Adipocyte (in vitro differentiated cells): Measurements from ENCODE around the gene ZFAND4.
A peak's percentile ranks its signal among the peaks of the same experiment; 100 is the strongest.
"Not testable (repeated sequence)": the region's sequence is repeated elsewhere in the genome, so short reads cannot be mapped to it uniquely, and the experiment has no call there.

Source experiments
- DNase-seq: peaks from one replicate; pipeline ENCODE4 v3.0.0-alpha.2; 2015; ENCODE audit warnings: low read depth
- H3K27me3 ChIP-seq: replicated peaks from 2 replicates; pipeline ENCODE4 v1.7.0; 2013; ENCODE audit warnings: mild to moderate bottlenecking, low read length, moderate library complexity; ENCODE audit not compliant: control insufficient read depth, insufficient read depth
- H3K36me3 ChIP-seq: 2 replicates; pipeline ENCODE4 v1.7.0; 2013; ENCODE audit warnings: low read length, mild to moderate bottlenecking, moderate library complexity; ENCODE audit not compliant: control insufficient read depth, insufficient read depth, severe bottlenecking
- H3K4me1 ChIP-seq: 2 replicates; pipeline ENCODE4 v1.7.0; 2013; ENCODE audit warnings: mild to moderate bottlenecking, low read length, moderate library complexity; ENCODE audit not compliant: control insufficient read depth, insufficient read depth
- H3K4me3 ChIP-seq: 2 replicates; pipeline ENCODE4 v1.7.0; 2013; ENCODE audit warnings: mild to moderate bottlenecking, low read length, moderate library complexity
- H3K9ac ChIP-seq: 2 replicates; pipeline ENCODE4 v1.7.0; 2013; ENCODE audit warnings: mild to moderate bottlenecking, low read length, moderate library complexity
- H3K9me3 ChIP-seq: 2 replicates; pipeline ENCODE4 v1.7.0; 2013; ENCODE audit warnings: mild to moderate bottlenecking, low read length, moderate library complexity; ENCODE audit not compliant: control insufficient read depth

The ZFAND4 gene

GRCh38 chr10:45586028-45586824 lies 86.3 kb downstream of the ZFAND4 start:
- H3K4me1 ChIP-seq, result peaks cover 5% of the 10 kb centered on the region
- no peak overlapping the region for H3K4me3 ChIP-seq
- peaks cover 7% of the 10 kb centered on the region for H3K9me3 ChIP-seq
- H3K27me3 ChIP-seq, result no peaks in the 10 kb centered on the region
- H3K36me3 ChIP-seq, result no peaks in the 10 kb centered on the region
- DNase-seq, result no peak
- no peak overlapping the region for H3K9ac ChIP-seq

- no peak for DNase-seq
- Histone ChIP-seq H3K9me3 (peaks cover 7% of the 10 kb centered on the region), H3K9ac (no peak overlapping the region), H3K36me3 (no peaks in the 10 kb centered on the region), H3K4me3 (no peak overlapping the region), H3K27me3 (no peaks in the 10 kb centered on the region), H3K4me1 (peaks cover 6% of the 10 kb centered on the region)
These were observed 87.4 kb downstream of the ZFAND4 start for GRCh38 chr10:45585131-45585530.

- DNase-seq, result no peak
- H3K36me3 ChIP-seq, result no peaks in the 10 kb centered on the region
- H3K9me3 ChIP-seq, result peaks cover 3% of the 10 kb centered on the region
- H3K4me3 ChIP-seq, result no peak overlapping the region
- H3K27me3 ChIP-seq, result no peaks in the 10 kb centered on the region
- H3K9ac ChIP-seq, result no peak overlapping the region
- H3K4me1 ChIP-seq, result peaks cover 6% of the 10 kb centered on the region
These were observed 90.2 kb downstream of the ZFAND4 start for GRCh38 chr10:45582386-45582781.

- no peaks in the 10 kb centered on the region for H3K27me3 ChIP-seq
- peak; percentile 15 for DNase-seq
- peaks cover 3% of the 10 kb centered on the region for H3K9me3 ChIP-seq
- H3K9ac ChIP-seq, result no peak overlapping the region
- peaks cover 6% of the 10 kb centered on the region for H3K4me1 ChIP-seq
- no peak overlapping the region for H3K4me3 ChIP-seq
- H3K36me3 ChIP-seq, result no peaks in the 10 kb centered on the region
These were observed 90.8 kb downstream of the ZFAND4 start for GRCh38 chr10:45581582-45582385.

GRCh38 chr10:45581216-45581549 lies 91.4 kb downstream of the ZFAND4 start:
- no peaks in the 10 kb centered on the region for H3K27me3 ChIP-seq
- H3K4me1 ChIP-seq, result peaks cover 6% of the 10 kb centered on the region
- no peak overlapping the region for H3K9ac ChIP-seq
- DNase-seq, result no peak
- no peaks in the 10 kb centered on the region for H3K36me3 ChIP-seq
- H3K9me3 ChIP-seq, result peaks cover 3% of the 10 kb centered on the region
- H3K4me3 ChIP-seq, result no peak overlapping the region

GRCh38 chr10:45580371-45581215 lies 92.0 kb downstream of the ZFAND4 start:
- peaks cover 6% of the 10 kb centered on the region for H3K4me1 ChIP-seq
- no peaks in the 10 kb centered on the region for H3K27me3 ChIP-seq
- H3K36me3 ChIP-seq, result no peaks in the 10 kb centered on the region
- no peak overlapping the region for H3K9ac ChIP-seq
- no peak for DNase-seq
- peaks cover 3% of the 10 kb centered on the region for H3K9me3 ChIP-seq
- H3K4me3 ChIP-seq, result no peak overlapping the region

- peaks cover 6% of the 10 kb centered on the region for H3K4me1 ChIP-seq
- no peak overlapping the region for H3K9ac ChIP-seq
- no peaks in the 10 kb centered on the region for H3K36me3 ChIP-seq
- no peaks in the 10 kb centered on the region for H3K9me3 ChIP-seq
- no peak overlapping the region for H3K4me3 ChIP-seq
- no peak for DNase-seq
- H3K27me3 ChIP-seq, result no peaks in the 10 kb centered on the region
These were observed 94.1 kb downstream of the ZFAND4 start for GRCh38 chr10:45578384-45578971.

- no peak overlapping the region for H3K9ac ChIP-seq
- no peak overlapping the region for H3K4me3 ChIP-seq
- no peaks in the 10 kb centered on the region for H3K36me3 ChIP-seq
- DNase-seq, result no peak
- no peaks in the 10 kb centered on the region for H3K9me3 ChIP-seq
- H3K4me1 ChIP-seq, result no peaks in the 10 kb centered on the region
- no peaks in the 10 kb centered on the region for H3K27me3 ChIP-seq
These were observed 96.5 kb downstream of the ZFAND4 start for GRCh38 chr10:45575966-45576597.

- not testable (repeated sequence) for H3K9ac ChIP-seq, H3K36me3 ChIP-seq, H3K27me3 ChIP-seq, H3K9me3 ChIP-seq, H3K4me3 ChIP-seq, DNase-seq, H3K4me1 ChIP-seq
These were observed 97.4 kb downstream of the ZFAND4 start for GRCh38 chr10:45575032-45575761.

GRCh38 chr10:45569471-45569870 lies 103.1 kb downstream of the ZFAND4 start:
- no peaks in the 10 kb centered on the region for H3K4me1 ChIP-seq
- no peak overlapping the region for H3K4me3 ChIP-seq
- no peak for DNase-seq
- H3K36me3 ChIP-seq, result no peaks in the 10 kb centered on the region
- no peaks in the 10 kb centered on the region for H3K27me3 ChIP-seq
- H3K9me3 ChIP-seq, result no peaks in the 10 kb centered on the region
- H3K9ac ChIP-seq, result no peak overlapping the region
